Mesenchymal stem cell (in vitro differentiated cells and primary cell): ENCODE data around the gene CA10.

Experiments used
- DNase-seq: peaks from one replicate; pipeline ENCODE4 v3.0.0-alpha.2; 2013
- H2AFZ ChIP-seq: one replicate; pipeline ENCODE4 v1.6.1; 2013; ENCODE audit warnings: low read depth, mild to moderate bottlenecking, control low read depth, inconsistent platforms, low read length, moderate library complexity
- H2AK5ac ChIP-seq: 2 replicates; pipeline ENCODE4 v1.6.1; 2013; ENCODE audit warnings: low read length, moderate library complexity, mild to moderate bottlenecking, inconsistent platforms; ENCODE audit not compliant: severe bottlenecking
- H2BK120ac ChIP-seq: one replicate; pipeline ENCODE4 v1.6.1; 2013; ENCODE audit warnings: low read depth, mild to moderate bottlenecking, inconsistent platforms, low read length, moderate library complexity
- H2BK12ac ChIP-seq, 2 experiments: one replicate each; pipeline ENCODE4 v1.6.1; 2013; ENCODE audit warnings: inconsistent platforms in 2 of 2, low read length in 2 of 2, mild to moderate bottlenecking in 2 of 2, moderate library complexity in 2 of 2, control low read depth in 1 of 2
- H2BK15ac ChIP-seq: one replicate; pipeline ENCODE4 v1.6.1; 2013; ENCODE audit warnings: mild to moderate bottlenecking, low read depth, inconsistent platforms; ENCODE audit not compliant: poor library complexity, severe bottlenecking
- H2BK5ac ChIP-seq: 2 replicates; pipeline ENCODE4 v1.6.1; 2013; ENCODE audit warnings: low read depth, mild to moderate bottlenecking, low read length, control low read depth, inconsistent platforms; ENCODE audit not compliant: poor library complexity, severe bottlenecking
- H3K14ac ChIP-seq, 2 experiments: one replicate each; pipeline ENCODE4 v1.6.1; 2013; ENCODE audit warnings: inconsistent platforms in 2 of 2, low read length in 2 of 2, control low read depth in 1 of 2, mild to moderate bottlenecking in 1 of 2, moderate library complexity in 1 of 2
- H3K18ac ChIP-seq, 2 experiments: one replicate each; pipeline ENCODE4 v1.6.1; 2013; ENCODE audit warnings: inconsistent platforms in 2 of 2, low read length in 2 of 2, control low read depth in 1 of 2, low read depth in 1 of 2, mild to moderate bottlenecking in 1 of 2
- H3K23ac ChIP-seq, 2 experiments: one replicate each; pipeline ENCODE4 v1.6.1; 2013; ENCODE audit warnings: inconsistent platforms in 2 of 2, low read length in 2 of 2, mild to moderate bottlenecking in 2 of 2, moderate library complexity in 2 of 2, control low read depth in 1 of 2
- H3K27ac ChIP-seq: 2 replicates; pipeline ENCODE4 v1.5.1; 2013; ENCODE audit warnings: mild to moderate bottlenecking, moderate library complexity, low read length, control low read depth, inconsistent platforms; ENCODE audit not compliant: poor library complexity, severe bottlenecking
- H3K27me3 ChIP-seq, 2 experiments: 2 replicates each; pipeline versions ENCODE4 v1.6.1 to v1.7.0; 2013; ENCODE audit warnings: low read length in 2 of 2, mild to moderate bottlenecking in 2 of 2, moderate library complexity in 2 of 2, control low read depth in 1 of 2, inconsistent platforms in 1 of 2; ENCODE audit not compliant: control insufficient read depth in 1 of 2, insufficient read depth in 1 of 2
- H3K36me3 ChIP-seq, 2 experiments: 2 replicates each; pipeline versions ENCODE4 v1.6.1 to v1.7.0; 2013; ENCODE audit warnings: low read length in 2 of 2, control low read depth in 1 of 2, inconsistent platforms in 1 of 2, low read depth in 1 of 2, mild to moderate bottlenecking in 1 of 2; ENCODE audit not compliant: insufficient read depth in 2 of 2, control insufficient read depth in 1 of 2
- H3K4ac ChIP-seq, 2 experiments: one replicate each; pipeline ENCODE4 v1.6.1; 2013; ENCODE audit warnings: inconsistent platforms in 2 of 2, low read length in 2 of 2, mild to moderate bottlenecking in 2 of 2, moderate library complexity in 2 of 2, control low read depth in 1 of 2, low read depth in 1 of 2
- H3K4me1 ChIP-seq: 2 replicates; pipeline ENCODE4 v1.6.1; 2013; ENCODE audit warnings: low read depth, low read length, control low read depth; ENCODE audit not compliant: control insufficient read depth, insufficient read depth
- H3K4me2 ChIP-seq: 2 replicates; pipeline ENCODE4 v1.6.1; 2013; ENCODE audit warnings: low read length, mild to moderate bottlenecking, inconsistent platforms; ENCODE audit not compliant: poor library complexity, severe bottlenecking
- H3K4me3 ChIP-seq, 2 experiments: 2 replicates each; pipeline versions ENCODE4 v1.5.1 to v1.7.0; 2013; ENCODE audit warnings: low read length in 2 of 2, mild to moderate bottlenecking in 2 of 2, control low read depth in 1 of 2, low read depth in 1 of 2; ENCODE audit not compliant: insufficient read depth in 1 of 2
- H3K79me1 ChIP-seq: replicated peaks from 2 replicates; pipeline ENCODE4 v1.6.1; 2013; ENCODE audit warnings: mild to moderate bottlenecking, control low read depth, low read length, inconsistent platforms; ENCODE audit not compliant: poor library complexity, severe bottlenecking
- H3K9ac ChIP-seq: 2 replicates; pipeline ENCODE4 v1.7.0; 2013; ENCODE audit warnings: mild to moderate bottlenecking, low read length, moderate library complexity
- H3K9me3 ChIP-seq: 2 replicates; pipeline ENCODE4 v1.7.0; 2013; ENCODE audit warnings: mild to moderate bottlenecking, low read length; ENCODE audit not compliant: control insufficient read depth
- H4K8ac ChIP-seq: one replicate; pipeline ENCODE4 v1.6.1; 2013; ENCODE audit warnings: inconsistent platforms, mild to moderate bottlenecking, low read length, moderate library complexity
- H4K91ac ChIP-seq: one replicate; pipeline ENCODE4 v1.6.1; 2013; ENCODE audit warnings: mild to moderate bottlenecking, low read length, inconsistent platforms
- WGBS: methylation state at CpG from one replicate; pipeline ENCODE4 v1.1.7; 2013; ENCODE audit warnings: mixed read lengths; 5-methylcytosine and 5-hydroxymethylcytosine counted together

The CA10 gene

DNA sequence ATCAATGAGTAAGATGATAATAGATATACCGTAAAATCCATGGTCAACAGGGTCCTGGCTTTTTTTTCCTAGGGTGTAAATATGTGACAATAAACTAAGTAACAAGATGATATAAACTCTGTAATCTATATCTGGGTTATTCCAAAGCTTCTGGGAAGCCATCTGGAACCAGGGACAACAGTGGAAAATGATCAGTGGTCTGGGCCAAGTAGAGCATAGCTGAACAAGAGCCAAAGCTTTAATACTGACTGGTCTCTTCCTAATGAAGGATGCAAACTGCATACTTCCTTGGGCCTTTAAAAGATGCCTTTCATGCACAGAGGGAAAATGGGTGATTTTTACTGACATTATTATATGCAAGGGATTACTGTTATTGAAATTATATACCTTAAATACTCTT, 8.9 kb downstream of the CA10 start:
- no peak overlapping the region for H2AK5ac ChIP-seq
- no peak overlapping the region for H3K9ac ChIP-seq
- peaks cover 0 to 4% of the 10 kb centered on the region in 2 experiments for H3K27me3 ChIP-seq
- H3K18ac ChIP-seq: no peak overlapping the region
- no peak overlapping the region for H3K4me2 ChIP-seq
- no peak for DNase-seq
- no peaks in the 10 kb centered on the region for H3K4me1 ChIP-seq
- no peak overlapping the region for H3K27ac ChIP-seq
- no peak overlapping the region for H4K91ac ChIP-seq
- no peak overlapping the region for H3K4ac ChIP-seq
- no peak overlapping the region for H2BK15ac ChIP-seq
- no peak overlapping the region for H2BK12ac ChIP-seq
- H2BK120ac ChIP-seq: no peak overlapping the region
- no peak overlapping the region for H2BK5ac ChIP-seq
- no peaks in the 10 kb centered on the region for H3K79me1 ChIP-seq
- no peak overlapping the region for H2AFZ ChIP-seq
- no peaks in the 10 kb centered on the region for H3K9me3 ChIP-seq
- H3K36me3 ChIP-seq: no peaks in the 10 kb centered on the region
- WGBS: no CpG with 5 or more reads among the region's 1 CpG
- no peak overlapping the region for H3K23ac ChIP-seq
- H3K14ac ChIP-seq: no peak overlapping the region
- no peak overlapping the region for H3K4me3 ChIP-seq
- no peak overlapping the region for H4K8ac ChIP-seq

- Histone ChIP-seq H3K23ac (no peak overlapping the region), H2BK15ac (no peak overlapping the region), H3K27ac (no peak overlapping the region), H4K8ac (no peak overlapping the region), H3K4me2 (no peak overlapping the region), H2BK120ac (no peak overlapping the region), H3K14ac (no peak overlapping the region), H4K91ac (no peak overlapping the region), H3K79me1 (no peaks in the 10 kb centered on the region), H3K4me1 (no peaks in the 10 kb centered on the region), H2AK5ac (no peak overlapping the region), H3K27me3 (no peaks in the 10 kb centered on the region), H3K4me3 (no peak overlapping the region), H3K36me3 (no peaks in the 10 kb centered on the region), H3K9me3 (no peaks in the 10 kb centered on the region), H2BK5ac (no peak overlapping the region), H2AFZ (no peak overlapping the region), H2BK12ac (no peak overlapping the region), H3K9ac (no peak overlapping the region), H3K4ac (no peak overlapping the region), H3K18ac (no peak overlapping the region)
- 17% methylated on average over 1 of the region's 1 CpG for WGBS
- peak; percentile 5 for DNase-seq
Measured at GRCh38 chr17:52148969-52149351, 9.6 kb downstream of the CA10 start.

DNA sequence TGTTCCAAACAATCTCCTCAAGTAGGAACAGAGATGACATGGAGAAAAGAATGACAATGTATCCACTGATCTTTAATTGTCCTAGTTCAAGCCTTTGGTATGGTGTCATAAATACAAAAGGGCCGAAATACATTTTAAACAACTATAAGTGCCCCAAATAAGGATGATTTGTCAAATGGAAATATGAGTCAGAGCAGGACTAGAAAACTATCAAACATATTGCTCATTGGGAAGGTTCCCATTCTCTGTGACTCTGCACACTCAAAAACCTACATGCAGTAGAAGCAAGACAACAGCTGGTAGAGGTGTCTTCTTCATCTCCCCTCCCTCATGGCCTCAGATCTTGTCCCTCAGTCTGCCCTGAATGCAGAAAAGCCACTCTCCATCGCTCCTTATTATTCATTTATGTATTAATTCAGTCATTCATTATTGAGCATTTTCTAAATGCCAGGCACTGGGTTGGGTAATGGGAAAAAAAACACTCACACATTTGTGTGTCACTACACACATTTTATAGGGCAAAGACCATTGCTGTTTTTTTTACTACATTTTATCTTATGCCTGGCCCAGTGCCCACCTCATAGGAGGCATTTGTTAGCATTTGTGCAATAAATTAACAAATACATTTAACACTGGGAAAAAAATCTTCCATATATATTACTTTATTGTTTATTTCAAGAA, 10.1 kb downstream of the CA10 start:
- no peak overlapping the region for H3K27ac ChIP-seq
- H3K23ac ChIP-seq: no peak overlapping the region
- no peak overlapping the region for H2BK5ac ChIP-seq
- no peak overlapping the region for H2BK120ac ChIP-seq
- no peak overlapping the region for H3K14ac ChIP-seq
- H3K27me3 ChIP-seq: no peaks in the 10 kb centered on the region
- H3K79me1 ChIP-seq: no peaks in the 10 kb centered on the region
- no peaks in the 10 kb centered on the region for H3K9me3 ChIP-seq
- WGBS: no CpG with 5 or more reads among the region's 2 CpGs
- no peak overlapping the region for H2AFZ ChIP-seq
- H3K4me3 ChIP-seq: no peak overlapping the region
- DNase-seq: no peak
- H3K4me2 ChIP-seq: no peak overlapping the region
- no peak overlapping the region for H2BK15ac ChIP-seq
- H3K4ac ChIP-seq: no peak overlapping the region
- H3K4me1 ChIP-seq: no peaks in the 10 kb centered on the region
- H3K18ac ChIP-seq: no peak overlapping the region
- no peak overlapping the region for H2AK5ac ChIP-seq
- no peak overlapping the region for H3K9ac ChIP-seq
- H4K8ac ChIP-seq: no peak overlapping the region
- H4K91ac ChIP-seq: no peak overlapping the region
- no peaks in the 10 kb centered on the region for H3K36me3 ChIP-seq
- no peak overlapping the region for H2BK12ac ChIP-seq

DNA sequence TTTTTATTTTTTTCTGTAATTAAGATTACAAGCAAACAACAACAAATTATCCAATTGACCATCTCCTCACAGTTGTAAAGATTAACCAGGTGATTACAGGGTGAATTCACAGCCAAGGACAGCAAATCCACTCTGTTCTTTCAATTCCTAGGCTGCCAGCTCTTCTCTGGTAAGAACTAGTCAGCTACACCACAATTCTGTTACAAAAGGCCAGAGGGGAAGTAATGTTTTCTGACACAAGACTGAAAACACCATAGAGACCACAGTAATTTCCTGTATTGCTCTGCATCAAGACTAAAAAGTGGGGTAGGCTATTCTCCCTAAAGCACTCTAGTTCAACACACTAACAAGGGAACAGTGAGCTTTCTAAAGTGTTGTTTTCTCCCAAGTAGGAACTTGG, 10.6 kb downstream of the CA10 start:
- no peaks in the 10 kb centered on the region for H3K79me1 ChIP-seq
- H3K4me1 ChIP-seq: no peaks in the 10 kb centered on the region
- H3K36me3 ChIP-seq: no peaks in the 10 kb centered on the region
- no peak overlapping the region for H2AK5ac ChIP-seq
- no peak overlapping the region for H4K91ac ChIP-seq
- no peak overlapping the region for H3K18ac ChIP-seq
- H2BK5ac ChIP-seq: no peak overlapping the region
- no peak overlapping the region for H3K4me2 ChIP-seq
- no peak overlapping the region for H3K14ac ChIP-seq
- H2BK12ac ChIP-seq: no peak overlapping the region
- H3K9me3 ChIP-seq: no peaks in the 10 kb centered on the region
- H2BK15ac ChIP-seq: no peak overlapping the region
- H3K27ac ChIP-seq: no peak overlapping the region
- H3K27me3 ChIP-seq: no peaks in the 10 kb centered on the region
- no peak overlapping the region for H4K8ac ChIP-seq
- H3K23ac ChIP-seq: no peak overlapping the region
- H2AFZ ChIP-seq: no peak overlapping the region
- no peak overlapping the region for H3K4me3 ChIP-seq
- H3K4ac ChIP-seq: no peak overlapping the region
- DNase-seq: peak; percentile 55
- H3K9ac ChIP-seq: no peak overlapping the region
- H2BK120ac ChIP-seq: no peak overlapping the region
